Measurements from ENCODE around the gene MORF4L1. TPM values are rescaled to one million over a fixed set of nuclear protein-coding genes. Genes with fewer than 3 reads are reported as not detected.
"Not testable (repeated sequence)": the region's sequence is repeated elsewhere in the genome, so short reads cannot be mapped to it uniquely, and the experiment has no call there.

MORF4L1 gene
- total RNA-seq, 4 donors from 2014 or later = 106 to 955 (median 278) TPM

DNA sequence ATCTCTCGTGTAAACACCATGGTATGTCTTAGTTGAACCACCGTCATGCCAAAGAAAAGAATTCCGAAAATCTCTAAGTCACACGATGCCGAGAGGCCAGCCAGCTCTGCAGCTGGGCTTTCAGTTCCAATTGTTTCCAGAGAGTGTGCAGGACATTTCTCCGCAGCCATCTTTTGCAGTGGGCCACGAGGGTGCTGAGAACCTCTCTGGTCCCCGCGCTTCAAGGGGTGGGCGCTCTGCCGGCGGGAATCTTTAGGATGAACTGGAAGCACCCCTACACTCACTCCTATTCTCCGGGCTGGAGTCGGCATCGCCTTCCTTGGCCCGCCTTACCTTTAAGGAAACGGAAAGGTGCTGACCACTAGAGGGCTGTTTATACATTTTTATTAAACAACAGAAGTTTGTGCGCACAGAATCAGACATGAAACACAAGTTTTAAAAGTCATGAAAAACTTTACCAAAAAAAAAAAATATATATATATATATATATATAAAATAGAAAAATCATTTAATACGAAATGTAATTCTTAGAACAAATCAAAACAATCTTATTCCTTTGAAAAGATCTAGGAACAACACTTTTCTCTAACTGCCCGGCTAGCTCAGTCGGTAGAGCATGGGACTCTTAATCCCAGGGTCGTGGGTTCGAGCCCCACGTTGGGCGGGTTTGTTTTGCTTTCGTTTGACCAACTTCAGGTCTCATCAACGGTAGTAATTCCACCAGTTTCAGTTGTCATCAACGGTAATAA, 12.5 kb upstream of the MORF4L1 start:
- H3K4me1 ChIP-seq = no peaks in the 10 kb centered on the region
- DNase-seq = peak; percentile 75 to 78
- peak overlapping the region; percentile 73 to 77 for H3K27ac ChIP-seq
- TF ChIP-seq, protein P1, sequence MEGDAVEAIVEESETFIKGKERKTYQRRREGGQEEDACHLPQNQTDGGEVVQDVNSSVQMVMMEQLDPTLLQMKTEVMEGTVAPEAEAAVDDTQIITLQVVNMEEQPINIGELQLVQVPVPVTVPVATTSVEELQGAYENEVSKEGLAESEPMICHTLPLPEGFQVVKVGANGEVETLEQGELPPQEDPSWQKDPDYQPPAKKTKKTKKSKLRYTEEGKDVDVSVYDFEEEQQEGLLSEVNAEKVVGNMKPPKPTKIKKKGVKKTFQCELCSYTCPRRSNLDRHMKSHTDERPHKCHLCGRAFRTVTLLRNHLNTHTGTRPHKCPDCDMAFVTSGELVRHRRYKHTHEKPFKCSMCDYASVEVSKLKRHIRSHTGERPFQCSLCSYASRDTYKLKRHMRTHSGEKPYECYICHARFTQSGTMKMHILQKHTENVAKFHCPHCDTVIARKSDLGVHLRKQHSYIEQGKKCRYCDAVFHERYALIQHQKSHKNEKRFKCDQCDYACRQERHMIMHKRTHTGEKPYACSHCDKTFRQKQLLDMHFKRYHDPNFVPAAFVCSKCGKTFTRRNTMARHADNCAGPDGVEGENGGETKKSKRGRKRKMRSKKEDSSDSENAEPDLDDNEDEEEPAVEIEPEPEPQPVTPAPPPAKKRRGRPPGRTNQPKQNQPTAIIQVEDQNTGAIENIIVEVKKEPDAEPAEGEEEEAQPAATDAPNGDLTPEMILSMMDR (IDR thresholded peaks at IDR 0.05) = peak; percentile 42 to 70 (median 60)
- no peak for TF ChIP-seq POLR2A (IDR thresholded peaks at IDR 0.05)
- H3K36me3 ChIP-seq = no peaks in the 10 kb centered on the region
- no peaks in the 10 kb centered on the region for H3K27me3 ChIP-seq
- H3K9me3 ChIP-seq = no peaks in the 10 kb centered on the region
- peak overlapping the region; percentile 41 to 44 for H3K4me3 ChIP-seq
- intact Hi-C loops (cut with DNase I; ENCODE audit: low total_unique reads) = no loop called here

DNA sequence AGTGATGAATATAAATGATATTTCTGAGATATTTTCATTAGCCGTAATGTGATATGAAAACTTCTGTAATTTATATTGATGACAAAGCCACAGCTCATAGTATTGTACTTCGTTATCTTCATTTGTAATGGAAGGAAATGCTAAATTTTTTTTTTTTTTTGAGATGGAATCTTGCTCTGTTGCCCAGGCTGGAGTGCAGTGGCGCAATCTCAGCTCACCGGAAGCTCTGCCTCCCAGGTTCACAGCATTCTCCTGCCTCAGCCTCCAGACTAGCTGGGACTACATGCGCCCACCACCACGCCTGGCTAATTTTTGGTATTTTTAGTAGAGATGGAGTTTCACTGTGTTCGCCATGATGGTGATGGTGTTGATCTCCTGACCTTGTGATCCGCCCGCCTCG, 7.1 kb upstream of the MORF4L1 start:
- H3K27ac ChIP-seq; H3K36me3 ChIP-seq; DNase-seq; H3K27me3 ChIP-seq; intact Hi-C loops (cut with DNase I; ENCODE audit: low total_unique reads); H3K4me3 ChIP-seq; H3K9me3 ChIP-seq; H3K4me1 ChIP-seq: not testable (repeated sequence)

DNA sequence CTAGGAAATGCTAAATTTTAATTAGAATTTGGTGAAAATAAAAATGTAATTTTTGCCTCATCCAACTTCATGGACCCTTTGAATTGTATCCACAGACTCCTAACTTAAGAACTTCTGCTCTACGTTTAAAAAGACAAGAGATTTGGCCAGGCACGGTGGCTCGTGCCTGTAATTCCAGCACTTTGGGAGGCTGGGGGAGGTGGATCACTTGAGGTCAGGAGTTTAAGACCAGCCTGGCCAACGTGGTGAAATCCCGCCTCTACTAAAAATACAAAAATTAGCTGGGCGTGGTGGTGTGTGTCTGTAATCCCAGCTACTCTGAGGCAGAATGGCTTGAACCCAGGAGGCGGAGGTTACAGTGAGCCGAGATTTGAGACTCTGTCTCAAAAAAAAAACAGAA, 6.7 kb upstream of the MORF4L1 start:
- H3K9me3 ChIP-seq; H3K27me3 ChIP-seq; intact Hi-C loops (cut with DNase I; ENCODE audit: low total_unique reads); H3K4me3 ChIP-seq; H3K27ac ChIP-seq; H3K36me3 ChIP-seq; DNase-seq; H3K4me1 ChIP-seq: not testable (repeated sequence)

DNA sequence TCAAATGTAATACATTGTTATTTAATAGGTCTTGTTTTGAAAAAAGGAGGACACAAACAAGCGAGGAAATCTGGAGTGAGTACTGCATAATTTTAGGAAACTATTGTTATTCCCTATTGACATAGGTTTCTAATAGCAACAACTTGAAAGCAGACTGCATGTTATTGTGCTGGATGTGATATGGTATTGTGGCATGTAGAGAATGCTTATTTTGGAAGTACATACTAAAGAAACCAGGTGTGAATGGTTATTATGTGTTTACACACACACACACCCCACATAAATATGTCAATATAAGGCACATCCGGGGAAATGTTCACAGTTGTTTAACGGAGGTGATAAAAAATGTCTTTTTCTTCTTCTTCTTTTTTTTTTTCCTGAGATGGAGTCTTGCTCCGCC, 5.9 kb upstream of the MORF4L1 start:
- Histone ChIP-seq H3K4me3 (no peak overlapping the region), H3K27me3 (no peaks in the 10 kb centered on the region), H3K4me1 (no peaks in the 10 kb centered on the region), H3K27ac (no peak overlapping the region), H3K36me3 (no peaks in the 10 kb centered on the region), H3K9me3 (no peaks in the 10 kb centered on the region)
- no peak for TF ChIP-seq POLR2A (IDR thresholded peaks at IDR 0.05)
- TF ChIP-seq, protein P1 (IDR thresholded peaks at IDR 0.05) = no peak
- DNase-seq = no peak
- intact Hi-C loops (cut with DNase I; ENCODE audit: low total_unique reads) = no loop called here

DNA sequence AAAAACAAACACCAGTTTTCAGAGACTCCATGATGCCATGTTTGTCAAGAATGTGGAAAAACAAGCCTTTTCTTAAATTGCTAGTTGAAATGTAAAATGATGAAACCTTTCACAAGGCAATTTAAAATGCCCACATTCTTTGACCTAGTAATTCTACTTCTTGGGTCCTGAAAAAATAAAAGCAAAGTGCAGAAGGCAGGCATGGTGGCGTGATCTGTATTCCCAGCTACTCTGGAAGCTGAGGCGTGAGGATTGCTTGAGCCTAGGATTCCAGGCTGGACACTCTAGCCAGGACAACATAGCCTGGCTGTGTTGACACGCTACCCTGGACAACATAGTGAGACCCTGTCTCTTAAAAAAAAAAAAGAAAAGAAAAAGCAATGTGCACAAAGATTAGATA, 4.3 kb upstream of the MORF4L1 start:
- TF ChIP-seq, protein P1 (IDR thresholded peaks at IDR 0.05) = no peak
- TF ChIP-seq POLR2A (IDR thresholded peaks at IDR 0.05) = no peak
- no peaks in the 10 kb centered on the region for H3K4me1 ChIP-seq
- intact Hi-C loops (cut with DNase I; ENCODE audit: low total_unique reads) = no loop called here

DNA sequence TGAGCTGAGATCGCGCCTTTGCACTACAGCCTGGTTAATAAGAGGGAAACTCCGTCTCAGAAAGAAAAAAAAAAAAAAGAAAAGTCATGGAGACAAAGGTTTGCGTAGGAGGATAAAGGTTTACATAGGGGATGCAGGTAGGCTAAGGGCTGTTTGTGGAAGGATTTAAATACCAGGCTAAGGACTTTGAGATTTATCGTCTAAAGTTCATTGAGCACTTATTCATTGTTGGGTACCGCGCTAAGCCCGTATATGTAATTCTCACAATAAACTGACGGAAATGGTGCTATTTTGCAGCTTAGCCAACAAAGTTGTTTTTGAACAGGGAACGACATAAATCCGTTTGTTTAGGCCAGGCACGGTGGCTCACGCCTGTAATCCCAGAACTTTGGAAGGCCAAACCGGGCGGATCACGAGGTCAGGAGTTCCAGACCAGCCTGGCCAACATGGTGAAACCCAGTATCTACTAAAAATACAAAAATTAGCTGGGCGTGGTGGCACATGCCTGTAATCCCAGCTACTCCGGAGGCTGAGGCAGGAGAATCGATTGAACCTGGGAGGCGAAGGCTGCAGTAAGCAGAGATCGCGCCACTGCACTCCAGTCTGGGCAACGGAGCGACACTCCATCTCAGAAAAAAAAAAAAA, 1.1 kb upstream of the MORF4L1 start:
- peak overlapping the region; percentile 95 to 98 for H3K27ac ChIP-seq
- H3K4me1 ChIP-seq; H3K9me3 ChIP-seq; H3K27me3 ChIP-seq; H3K36me3 ChIP-seq; intact Hi-C loops (cut with DNase I; ENCODE audit: low total_unique reads); DNase-seq: not testable (repeated sequence)
- H3K4me3 ChIP-seq = peak overlapping the region in 1 of 2 donors; percentile 82

More for the DNA sequence above, 4.3 kb upstream of the MORF4L1 start:
- no peaks in the 10 kb centered on the region for H3K27me3 ChIP-seq
- no peak for DNase-seq
- H3K27ac ChIP-seq = no peak overlapping the region
- H3K36me3 ChIP-seq = no peaks in the 10 kb centered on the region
- H3K9me3 ChIP-seq = no peaks in the 10 kb centered on the region
- no peak overlapping the region for H3K4me3 ChIP-seq

Measured in uterus (tissue), 4 donors.